ENCODE results near the gene RGS7.

- TF ChIP-seq MAFK (IDR thresholded peaks at IDR 0.05; ENCODE audit: low read depth, low read length) = no peak
- TF ChIP-seq CTCF (conservative IDR thresholded peaks at IDR 0.05; ENCODE audit: low read depth, low read length) = no peak
Observed at GRCh38 chr1:240878631-240879030, 478.4 kb downstream of the RGS7 start.

Data from IMR-90 (cell line).